Measurements from ENCODE around the gene ENTREP1.

ENTREP1 gene

DNA sequence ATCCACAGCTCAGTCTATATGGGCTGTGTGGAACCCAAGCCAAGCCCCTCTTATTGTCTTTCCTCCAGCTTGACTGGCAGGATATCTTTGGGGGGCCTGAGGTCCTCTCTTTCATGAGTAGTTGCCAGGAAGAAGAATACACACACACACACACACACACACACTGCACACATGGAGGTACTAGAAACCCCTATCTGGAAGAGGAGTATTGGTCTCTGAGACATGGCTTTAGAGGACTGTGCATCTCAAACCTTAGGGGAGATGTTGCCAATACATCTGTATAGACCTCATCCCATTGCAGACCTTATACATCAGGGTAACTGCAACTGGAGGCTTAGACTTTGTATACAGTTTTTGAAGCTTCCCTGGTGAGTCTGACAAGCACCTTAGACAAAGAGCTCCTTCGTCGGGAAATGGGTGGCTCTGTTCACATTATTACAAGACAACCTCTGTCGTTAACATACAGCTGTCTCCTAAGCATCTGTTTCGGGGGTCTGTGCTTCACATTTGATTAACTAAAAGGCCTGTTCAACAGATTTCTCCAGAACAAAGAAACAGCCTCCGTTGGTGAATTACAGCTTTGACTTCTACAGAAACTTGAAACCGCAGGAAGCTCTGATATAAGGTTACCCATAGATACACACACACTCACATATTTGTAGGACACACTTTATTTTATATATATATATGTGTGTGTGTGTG, 5.5 kb upstream of the ENTREP1 start:
- DNase-seq (ENCODE audit: low read depth) = no peak

- no peak for DNase-seq (ENCODE audit: low read depth)
Observed at GRCh38 chr9:69322256-69322655, 2.8 kb upstream of the ENTREP1 start.

- DNase-seq (ENCODE audit: low read depth) = no peak
Observed at GRCh38 chr9:69323861-69324260, 1.2 kb upstream of the ENTREP1 start.

- DNase-seq (ENCODE audit: low read depth) = no peak
Observed at GRCh38 chr9:69325409-69326212, 596 bp downstream of the ENTREP1 start.

DNA sequence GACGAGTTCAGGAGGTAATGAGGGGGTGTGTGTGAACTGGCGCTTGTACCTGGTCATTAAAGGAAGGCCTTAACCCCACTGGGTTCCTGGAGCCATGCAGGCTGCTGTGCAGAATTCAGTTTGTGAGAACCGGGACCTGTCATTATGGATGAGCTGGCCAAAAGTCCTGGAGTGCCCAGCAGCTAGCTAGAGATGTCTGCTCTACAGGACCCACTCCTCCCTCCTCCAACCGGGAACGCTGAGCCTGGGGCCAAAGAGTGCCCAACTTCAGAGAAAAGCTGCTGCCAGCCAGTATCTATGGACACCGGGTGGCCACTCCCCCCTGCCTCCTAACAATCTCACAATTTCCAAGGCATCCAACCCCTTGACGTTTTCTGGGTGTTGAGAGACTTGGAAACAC, 1.2 kb downstream of the ENTREP1 start:
- DNase-seq (ENCODE audit: low read depth) = no peak

GRCh38 chr9:69330580-69330979, 5.6 kb downstream of the ENTREP1 start:
- DNase-seq (ENCODE audit: low read depth) = no peak

DNA sequence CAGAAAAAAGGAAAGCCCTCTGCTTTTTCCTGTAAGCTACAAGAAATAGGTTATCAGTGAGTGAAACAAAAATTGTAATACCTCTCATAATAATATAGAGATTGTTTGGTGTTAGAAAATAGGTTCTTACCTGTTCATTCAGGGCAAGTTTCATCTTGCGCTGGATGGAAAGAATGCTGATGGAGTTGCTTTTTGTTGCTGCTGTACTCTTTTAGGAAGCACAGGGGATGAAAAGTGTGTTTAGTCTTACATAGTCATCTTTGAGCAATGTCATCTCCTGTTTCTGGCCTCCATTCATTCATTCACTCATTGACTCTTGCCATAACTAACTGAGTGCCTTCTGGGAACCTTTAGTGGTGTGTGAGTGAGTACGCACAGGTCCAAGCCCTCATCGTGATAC, 6.4 kb downstream of the ENTREP1 start:
- DNase-seq (ENCODE audit: low read depth) = no peak

- no peak for DNase-seq (ENCODE audit: low read depth)
Observed at GRCh38 chr9:69332067-69332685, 7.2 kb downstream of the ENTREP1 start.

DNA sequence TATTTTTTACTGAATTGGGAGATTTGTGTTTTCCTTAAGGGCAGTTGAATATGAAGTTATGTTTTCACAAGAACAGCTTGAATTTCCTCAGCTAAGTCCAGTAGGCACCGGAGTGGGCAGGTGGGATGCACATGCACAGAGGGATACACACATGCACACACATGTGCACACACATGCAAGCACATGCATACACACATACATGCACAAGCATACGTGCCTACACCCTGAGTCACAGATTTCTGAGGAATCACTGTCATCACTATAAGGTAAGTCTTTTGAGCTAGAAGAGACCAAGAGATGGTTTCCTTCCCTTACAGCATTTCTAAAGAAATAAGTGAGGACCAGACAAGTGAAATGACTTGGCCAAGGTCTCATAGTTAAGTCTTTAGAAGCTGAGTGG, 8.7 kb downstream of the ENTREP1 start:
- no peak for DNase-seq (ENCODE audit: low read depth)

- DNase-seq (ENCODE audit: low read depth) = no peak
Observed at GRCh38 chr9:69334317-69334716, 9.3 kb downstream of the ENTREP1 start.

- DNase-seq (ENCODE audit: low read depth) = no peak
Observed at GRCh38 chr9:69339620-69340019, 14.6 kb downstream of the ENTREP1 start.

GRCh38 chr9:69340631-69341030, 15.6 kb downstream of the ENTREP1 start:
- no peak for DNase-seq (ENCODE audit: low read depth)

GRCh38 chr9:69342769-69343168, 17.8 kb downstream of the ENTREP1 start:
- no peak for DNase-seq (ENCODE audit: low read depth)

- DNase-seq (ENCODE audit: low read depth) = no peak
Observed at GRCh38 chr9:69344459-69344858, 19.4 kb downstream of the ENTREP1 start.

DNA sequence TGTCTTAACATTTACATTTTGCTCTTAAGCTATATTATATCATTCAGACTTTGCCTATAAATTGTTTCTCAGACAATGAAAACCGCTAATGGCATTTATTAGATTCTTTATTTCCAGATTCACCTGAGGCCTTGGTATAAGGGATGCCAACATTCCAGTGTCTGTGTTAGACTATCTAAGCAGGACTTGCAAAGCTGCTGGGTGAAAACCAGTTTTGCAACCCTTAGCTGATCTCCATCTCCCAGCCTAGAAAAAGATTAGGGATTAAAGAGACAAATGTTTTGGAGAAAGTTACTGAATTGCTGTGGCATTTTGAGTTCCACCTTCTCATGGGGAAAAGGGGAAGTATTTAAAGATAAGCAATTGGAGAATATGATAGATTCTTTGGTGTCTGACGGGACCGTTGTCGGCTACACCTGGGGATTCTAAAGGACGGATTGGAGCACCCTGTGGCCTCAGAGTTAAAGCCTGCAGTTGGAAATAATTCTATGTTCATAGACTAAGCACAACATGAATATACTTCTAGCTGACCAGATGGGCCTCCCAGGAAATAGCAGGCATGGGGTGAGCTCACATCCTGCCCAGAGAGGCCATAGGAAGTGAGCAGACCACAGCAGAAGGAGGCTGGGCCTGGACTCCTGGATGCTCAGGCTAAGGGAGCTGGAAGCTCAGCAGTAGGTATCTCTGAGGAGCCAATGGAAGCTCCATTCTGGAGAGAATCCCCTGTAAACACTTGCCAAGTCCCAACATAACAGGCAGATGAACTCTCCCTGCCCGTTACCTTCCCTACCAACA, 21.8 kb downstream of the ENTREP1 start:
- no peak for DNase-seq (ENCODE audit: low read depth)

DNA sequence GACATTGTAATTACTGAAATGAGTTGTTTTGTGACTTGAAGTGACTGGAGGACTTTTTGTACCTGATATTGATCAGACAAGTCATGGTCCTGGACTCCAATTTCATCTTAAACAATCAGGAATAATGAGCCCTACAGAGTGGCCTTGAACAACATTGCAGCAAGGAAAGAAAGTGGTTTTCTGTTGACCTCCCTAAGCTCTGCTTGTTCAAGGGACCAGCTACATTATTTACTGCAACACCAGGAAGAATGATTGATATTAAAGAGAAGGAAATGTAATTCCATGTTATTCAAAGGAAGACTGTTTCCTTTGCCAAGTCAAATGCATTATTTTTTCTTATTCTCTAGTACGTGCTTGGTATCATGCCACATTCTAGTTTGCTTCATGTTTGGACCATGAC, 22.6 kb downstream of the ENTREP1 start:
- no peak for DNase-seq (ENCODE audit: low read depth)

DNA sequence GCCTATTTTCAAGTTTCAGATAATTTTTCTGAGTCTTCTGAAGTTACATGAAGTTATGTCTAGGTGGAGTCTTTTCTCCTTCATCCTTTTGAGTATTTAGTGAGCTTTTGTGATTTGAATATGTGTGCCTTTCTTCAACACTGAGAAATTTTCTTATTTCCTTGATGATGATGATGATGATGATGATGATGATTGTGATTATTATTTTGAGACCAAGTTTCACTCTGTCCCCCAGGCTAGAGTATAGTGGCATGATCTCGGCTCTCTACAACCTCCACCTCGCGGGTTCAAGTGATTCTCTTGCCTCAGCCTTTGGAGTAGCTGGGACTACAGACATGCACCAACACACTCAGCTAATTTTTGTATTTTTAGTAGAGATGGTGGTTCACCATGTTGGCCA, 26.2 kb downstream of the ENTREP1 start:
- no peak for DNase-seq (ENCODE audit: low read depth)

DNA sequence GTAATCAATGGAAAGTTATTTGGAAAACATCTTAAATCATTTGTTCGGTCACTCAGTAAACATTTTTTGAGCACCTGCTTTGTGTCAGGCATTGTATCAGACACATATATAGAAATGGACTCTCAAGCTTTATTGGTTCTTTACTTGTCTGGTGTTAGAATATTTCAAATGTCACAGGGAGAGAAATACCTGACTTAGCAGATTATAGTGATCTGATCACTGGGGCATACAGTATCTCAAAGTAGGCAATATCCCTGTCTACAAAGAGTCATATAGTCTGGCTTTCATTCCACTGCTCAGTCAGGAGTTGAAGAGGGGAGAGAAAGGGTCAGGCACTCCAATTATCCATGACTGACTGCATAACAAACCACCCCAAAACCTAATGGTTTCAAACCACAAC, 30.2 kb downstream of the ENTREP1 start:
- no peak for DNase-seq (ENCODE audit: low read depth)

DNA sequence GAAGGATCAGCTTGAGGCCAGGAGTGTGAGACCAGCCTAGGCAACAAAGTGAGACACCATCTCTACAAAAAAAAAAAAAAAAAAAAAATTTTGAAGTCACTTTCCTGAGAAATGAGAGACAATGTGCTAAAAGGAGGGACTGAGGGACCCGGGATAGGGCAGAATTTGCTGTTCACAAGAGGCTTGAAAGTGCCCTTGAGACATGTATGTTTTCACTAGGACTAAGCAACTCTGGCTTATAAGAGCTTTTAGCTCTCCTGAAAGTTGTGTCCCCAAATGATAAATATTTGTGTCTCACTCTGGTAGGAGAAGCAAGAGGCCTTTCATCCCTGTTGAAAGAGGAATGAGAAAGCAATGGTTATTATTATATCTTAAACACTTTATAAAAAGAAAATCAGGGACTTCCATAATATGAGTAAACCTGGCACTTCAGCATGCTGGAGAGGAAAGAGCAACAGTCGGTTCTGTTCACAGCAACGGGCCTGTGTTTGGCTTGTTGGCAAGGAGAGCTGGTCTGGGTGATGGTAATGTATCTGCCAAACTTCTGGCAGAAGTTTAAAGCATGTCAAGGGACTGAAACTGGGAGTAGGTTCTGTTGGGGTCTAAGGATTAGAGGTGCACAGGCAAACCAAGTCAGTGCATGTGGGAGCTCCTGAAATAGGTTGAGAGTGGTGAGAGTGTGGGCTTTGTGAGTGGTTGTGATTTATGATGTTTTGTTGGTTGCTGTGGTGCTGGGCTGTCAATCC, 32.2 kb downstream of the ENTREP1 start:
- no peak for DNase-seq (ENCODE audit: low read depth)

GRCh38 chr9:69357821-69358220, 32.8 kb downstream of the ENTREP1 start:
- no peak for DNase-seq (ENCODE audit: low read depth)

DNA sequence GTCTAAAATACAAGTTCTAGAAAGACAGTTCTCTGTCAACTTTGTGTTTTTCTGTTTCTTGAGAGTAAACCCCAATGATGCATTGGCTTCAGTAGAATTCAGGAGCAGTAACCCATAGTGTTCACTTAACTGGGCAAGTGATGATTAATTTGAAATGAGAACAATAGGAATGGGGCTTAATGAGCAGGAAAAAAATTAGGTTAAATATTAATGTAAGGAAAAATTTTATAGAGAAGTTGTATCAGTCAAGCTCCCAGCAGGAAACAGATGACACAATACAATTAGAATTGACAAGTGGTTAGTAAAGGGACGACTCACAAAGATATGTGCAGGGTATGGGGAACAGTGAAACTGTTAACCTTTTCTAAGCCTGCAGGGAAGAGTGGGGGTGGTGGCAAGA, 38.2 kb downstream of the ENTREP1 start:
- no peak for DNase-seq (ENCODE audit: low read depth)

Measured in HS-5 (cell line).